NCI-H82 treated with DMSO at 0.1 percent for 48 hours (cell line): Measurements from ENCODE around the gene IGLL1.
A peak's percentile ranks its signal among the peaks of the same experiment; 100 is the strongest.
"Not testable (repeated sequence)": the region's sequence is repeated elsewhere in the genome, so short reads cannot be mapped to it uniquely, and the experiment has no call there.

ENCODE experiments used
- DNase-seq: peaks from one replicate; lab custom pipeline; 2025; ENCODE audit not compliant: unreplicated experiment; lab: John Stamatoyannopoulos, UW

Gene IGLL1

DNA sequence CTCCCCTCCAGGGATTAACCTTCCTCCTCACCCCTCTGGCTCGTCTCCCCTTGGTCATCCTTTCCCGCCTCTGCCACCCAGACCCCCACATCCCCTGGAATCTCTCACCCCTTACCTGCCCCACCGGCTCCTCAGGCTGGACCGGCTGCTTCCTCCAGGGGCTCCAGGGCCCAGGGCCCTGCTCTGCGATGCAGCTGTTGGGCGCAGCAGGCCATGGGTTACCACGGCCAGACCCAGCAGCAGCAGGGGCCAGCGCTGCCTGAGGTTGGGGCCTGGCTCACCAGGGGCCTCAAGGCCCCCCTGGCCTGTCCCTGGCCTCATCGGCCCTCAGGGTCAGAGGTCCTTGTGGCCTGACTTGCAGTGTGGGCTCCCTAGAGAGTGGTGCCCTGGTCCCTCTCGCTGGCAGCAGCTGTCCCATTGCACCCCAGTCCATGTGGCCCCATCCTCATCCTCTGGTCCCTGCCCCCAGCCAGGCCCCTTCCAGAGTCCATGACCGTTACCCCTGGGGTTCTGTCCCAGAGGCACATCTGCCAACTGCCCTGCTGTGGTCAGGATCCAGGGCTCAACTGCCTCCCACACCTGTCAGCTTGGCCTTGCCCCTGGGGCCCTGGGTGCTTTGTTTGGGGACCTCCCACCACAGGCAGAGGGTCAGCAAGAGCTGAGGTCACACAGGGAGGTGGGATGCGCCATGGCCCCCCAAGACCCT lies at the start of gene IGLL1:
IGLL1 (minus strand) TSS at position 421 of the 706 bp plus-strand sequence; CDS start at position 321, 100 bp downstream.
- DNase-seq, result no peak

DNA sequence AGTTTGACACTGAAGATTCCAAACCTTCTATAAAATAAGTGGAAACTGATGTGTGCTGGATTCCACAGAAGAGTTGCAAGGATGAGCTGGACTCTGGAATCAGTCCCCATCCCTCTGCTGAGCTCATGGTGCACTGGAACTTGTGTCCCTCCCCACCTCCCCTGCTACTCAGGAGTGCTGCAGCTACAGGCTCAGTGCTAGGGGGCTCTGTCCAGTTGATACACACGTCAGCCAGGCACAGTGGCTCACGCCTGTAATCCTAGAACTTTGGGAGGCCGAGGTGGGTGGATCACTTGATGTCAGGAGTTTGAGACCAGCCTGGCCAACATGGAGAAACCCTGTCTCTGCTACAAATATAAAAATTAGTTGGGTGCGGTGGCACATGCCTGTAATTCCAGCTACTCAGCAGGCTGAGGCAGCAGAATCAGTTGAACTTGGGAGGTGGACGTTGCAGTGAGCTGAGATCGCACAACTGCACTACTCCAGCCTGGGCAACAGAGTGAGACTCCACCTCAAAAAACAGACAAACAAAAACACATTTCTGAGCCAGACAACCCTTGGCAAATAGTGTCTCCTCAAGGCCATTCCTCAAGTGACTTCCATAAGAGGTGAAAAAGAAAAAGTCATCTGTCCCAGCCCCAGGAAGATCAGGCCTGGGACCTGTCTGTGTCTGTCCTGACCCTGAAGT lies 48.1 kb upstream of the IGLL1 start:
- not testable (repeated sequence) for DNase-seq

DNA sequence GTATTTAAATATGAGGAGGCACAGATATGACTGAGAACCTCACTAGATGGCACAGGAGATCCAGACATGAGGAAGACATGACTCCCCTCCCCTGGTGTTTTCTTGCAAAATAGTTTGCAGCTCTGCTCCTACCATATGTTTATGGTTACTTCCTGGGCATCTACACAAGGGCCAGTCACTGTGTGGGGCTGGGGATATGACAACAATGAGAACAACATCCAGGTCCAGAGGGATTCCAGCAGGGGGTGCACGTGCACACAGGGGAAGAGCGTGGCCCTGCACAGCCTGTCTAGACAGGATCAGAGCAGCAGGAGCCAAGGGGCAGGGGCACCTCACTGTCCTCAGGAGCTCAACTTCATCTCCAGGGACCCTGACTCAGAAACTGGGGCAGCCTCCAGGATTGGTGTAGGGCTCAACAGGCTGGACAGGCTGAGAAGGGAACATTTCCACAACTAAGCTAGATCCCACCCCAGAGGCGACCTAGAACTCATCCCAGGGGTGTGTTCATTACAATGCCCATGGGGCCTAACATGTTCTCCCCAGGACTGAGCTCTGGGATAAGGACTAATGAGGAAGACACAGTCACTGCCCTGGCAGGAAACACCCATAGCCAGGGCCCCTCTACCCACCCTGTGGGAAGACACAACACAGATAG lies 47.4 kb upstream of the IGLL1 start:
- DNase-seq, result peak; percentile 5

DNA sequence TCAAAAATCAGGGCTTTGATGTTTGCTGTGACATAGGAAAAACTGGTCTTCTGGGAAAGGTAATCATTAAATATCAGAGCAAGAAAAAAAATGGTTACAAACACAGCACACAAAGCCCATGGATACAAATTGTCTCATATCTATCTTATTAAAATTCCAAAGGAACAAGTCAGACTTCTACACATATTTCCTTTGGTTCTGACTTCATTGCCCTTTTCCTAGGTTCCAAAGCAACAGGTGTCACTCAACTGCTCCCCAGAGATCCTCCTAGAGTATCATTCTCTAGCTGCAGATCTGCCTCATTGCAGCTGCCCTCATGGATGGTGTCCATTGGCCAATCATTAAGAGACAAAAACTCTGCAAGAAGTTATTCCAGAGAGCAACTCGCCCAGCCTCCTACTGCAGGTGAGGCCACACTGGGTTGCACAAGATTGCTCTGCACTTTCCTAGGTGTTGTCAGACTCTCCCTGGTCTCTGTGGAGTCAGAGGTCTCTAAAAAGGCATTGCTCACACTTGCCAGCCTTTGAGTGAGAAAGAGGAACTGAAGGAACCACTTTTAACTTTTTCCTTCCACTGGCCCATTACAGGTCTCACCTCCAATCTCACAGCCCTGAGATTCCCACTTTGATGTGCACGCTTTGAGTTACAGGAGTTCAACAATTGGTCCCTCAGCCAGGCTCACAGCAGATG lies 46.3 kb upstream of the IGLL1 start:
- DNase-seq, result no peak

DNA sequence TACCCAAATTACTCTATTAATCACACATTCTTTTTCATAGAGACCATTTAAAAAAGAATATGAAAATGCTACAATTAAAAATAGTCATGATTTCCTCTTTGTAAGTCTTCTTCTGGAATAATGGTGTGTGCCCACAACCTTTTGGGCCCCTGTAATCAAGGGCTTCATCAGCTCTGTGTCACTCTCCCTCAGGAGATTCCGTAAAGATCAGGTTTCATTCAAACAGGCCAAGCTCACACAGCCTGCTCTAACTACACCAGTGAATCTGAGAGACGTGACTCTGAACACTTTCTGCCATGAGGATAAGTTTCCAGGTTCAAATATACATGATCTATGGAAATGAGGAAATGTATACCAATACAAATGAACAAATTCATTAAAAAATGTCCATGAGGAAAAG lies 42.5 kb upstream of the IGLL1 start:
- no peak for DNase-seq

DNA sequence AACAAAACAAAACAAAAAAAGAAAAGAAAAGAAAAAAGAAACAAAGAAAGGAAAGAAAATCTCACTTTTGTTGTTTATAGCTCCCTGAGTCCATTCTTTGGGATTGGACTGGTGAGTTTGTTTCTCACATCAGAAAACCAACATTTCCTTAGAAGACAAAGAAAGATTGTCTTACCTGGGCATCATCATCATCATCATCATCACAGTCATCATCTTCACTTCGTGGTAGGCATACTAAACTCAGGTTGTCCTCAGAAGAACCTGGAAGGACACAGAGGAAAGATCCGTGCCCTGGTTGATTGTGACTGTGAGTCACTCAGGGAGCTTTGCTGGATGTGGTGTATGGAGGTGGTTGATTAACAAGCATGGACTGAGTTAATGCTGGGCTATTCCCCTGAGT lies 41.8 kb upstream of the IGLL1 start:
- not testable (repeated sequence) for DNase-seq

DNA sequence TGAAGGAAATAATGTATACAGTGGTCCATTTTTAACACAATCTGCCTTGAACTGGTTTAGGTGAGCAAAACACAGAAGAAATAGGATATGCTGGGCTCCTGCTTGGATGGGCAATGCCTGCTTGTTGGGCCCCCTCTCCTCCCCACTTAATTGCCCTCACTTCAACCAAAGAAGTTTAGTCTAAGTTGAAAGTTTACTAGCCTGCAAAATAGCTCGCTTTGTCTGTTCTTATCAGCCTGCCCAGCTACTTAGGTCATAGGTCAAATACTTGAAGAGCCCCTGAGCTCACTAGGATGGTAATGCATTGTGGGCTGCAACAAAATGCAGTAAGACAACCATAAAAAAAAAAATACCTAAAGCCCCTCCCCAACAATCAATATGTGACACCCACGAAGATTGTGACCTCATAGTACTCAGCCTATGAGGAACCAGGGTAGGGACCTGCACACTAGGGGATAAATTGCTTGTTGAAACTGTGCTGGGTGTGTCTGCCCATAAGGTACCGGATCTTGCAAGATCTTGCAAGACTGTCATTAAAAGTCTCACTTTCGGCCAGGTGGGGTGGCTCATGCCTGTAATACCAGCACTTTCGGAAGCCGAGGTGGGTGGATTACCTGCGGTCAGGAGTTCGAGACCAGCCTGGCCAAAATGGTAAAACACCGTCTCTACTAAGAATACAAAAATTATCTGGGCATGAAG lies 41.1 kb upstream of the IGLL1 start:
- DNase-seq, result no peak

DNA sequence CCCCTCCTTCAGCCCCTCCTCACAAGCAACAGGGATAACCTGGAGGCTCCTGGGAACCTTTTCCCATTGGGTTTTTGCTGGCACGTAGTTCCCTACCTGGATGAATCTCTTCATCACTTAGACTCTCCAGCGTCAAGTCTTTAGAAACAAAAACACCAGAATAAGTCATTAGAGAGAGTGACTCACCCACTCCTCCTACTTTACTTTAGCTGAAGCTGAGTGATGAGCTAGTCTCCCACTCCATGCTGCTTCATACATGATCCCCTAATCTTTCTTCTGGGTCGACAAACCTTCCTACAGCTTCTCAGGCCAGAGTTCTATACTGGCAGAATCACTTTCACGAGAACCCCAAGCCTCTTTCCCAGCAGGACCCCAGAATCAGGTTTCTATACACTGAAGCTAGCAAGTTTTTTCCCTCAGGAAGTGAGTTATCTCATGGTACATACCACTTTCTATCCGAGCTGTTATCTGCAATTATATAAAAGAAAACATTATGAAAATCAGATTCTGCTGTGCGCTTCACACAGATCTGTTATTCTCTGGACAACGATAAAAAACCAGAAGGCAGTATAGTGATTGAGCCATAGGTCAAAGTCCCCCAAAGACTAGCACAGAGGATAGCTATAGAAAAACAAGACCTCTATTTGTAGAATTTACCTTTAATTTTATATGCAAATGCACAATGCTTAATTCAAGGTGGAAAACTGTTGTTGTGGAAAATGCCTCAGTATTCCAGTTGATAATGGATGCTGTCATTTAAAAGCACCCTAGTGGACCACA lies 33.3 kb upstream of the IGLL1 start:
- DNase-seq, result no peak

DNA sequence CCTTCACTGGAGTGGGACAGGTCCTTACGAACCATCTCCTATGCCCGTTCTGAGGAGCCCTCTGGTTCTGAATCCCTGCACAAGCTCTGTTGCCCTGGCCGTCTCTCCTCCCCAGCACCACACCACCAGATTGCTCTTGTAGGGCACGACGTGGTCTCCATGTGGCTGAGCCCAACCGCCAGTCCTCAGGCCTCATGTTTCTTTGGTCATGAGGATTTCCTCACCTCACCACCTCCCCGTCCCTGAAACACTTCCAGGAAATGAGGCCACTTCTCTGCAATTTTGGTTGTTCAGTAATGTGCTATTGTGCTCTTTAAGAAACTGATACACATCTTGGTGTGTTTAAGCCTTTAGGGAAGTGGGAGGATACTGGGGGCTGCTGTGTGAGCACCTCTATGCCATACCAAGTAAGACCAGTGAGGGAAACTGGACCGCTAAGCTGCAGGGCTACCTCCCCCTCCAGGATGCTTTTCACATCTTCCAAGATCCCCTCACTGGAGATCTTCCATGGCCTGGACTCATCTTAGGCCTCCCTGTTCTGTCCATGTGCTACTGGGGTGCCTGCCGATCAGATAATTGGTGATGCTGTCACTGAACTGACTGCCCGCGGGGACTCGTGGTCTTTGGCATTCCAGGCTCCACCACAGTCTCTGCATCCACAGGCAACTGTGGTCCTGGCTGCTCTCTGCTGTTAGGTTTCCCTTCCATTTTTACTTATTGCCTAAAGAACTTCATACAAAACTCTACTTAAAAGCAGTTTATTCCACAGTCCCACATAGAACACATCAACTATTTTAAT lies 30.1 kb upstream of the IGLL1 start:
- no peak for DNase-seq

DNA sequence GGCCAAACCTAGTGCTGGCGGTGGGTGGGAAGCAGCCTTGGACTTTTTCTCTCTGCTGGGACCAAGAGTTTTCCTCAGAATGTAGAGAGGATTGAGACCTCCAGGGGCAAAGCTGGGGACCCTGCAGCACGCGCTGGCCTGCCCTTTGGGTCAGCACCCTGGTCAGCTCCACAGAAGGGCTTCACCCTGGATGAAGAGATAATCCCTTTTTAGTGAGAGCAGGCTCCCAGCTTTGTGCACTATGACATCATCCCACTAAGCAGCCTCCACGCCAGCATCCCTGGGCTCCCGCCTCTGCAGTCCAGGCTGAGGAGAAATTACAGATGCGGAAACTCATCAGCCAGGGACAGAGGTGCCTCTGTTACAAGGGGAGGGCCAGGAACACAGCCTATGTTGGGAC lies 28.5 kb upstream of the IGLL1 start:
- no peak for DNase-seq

DNA sequence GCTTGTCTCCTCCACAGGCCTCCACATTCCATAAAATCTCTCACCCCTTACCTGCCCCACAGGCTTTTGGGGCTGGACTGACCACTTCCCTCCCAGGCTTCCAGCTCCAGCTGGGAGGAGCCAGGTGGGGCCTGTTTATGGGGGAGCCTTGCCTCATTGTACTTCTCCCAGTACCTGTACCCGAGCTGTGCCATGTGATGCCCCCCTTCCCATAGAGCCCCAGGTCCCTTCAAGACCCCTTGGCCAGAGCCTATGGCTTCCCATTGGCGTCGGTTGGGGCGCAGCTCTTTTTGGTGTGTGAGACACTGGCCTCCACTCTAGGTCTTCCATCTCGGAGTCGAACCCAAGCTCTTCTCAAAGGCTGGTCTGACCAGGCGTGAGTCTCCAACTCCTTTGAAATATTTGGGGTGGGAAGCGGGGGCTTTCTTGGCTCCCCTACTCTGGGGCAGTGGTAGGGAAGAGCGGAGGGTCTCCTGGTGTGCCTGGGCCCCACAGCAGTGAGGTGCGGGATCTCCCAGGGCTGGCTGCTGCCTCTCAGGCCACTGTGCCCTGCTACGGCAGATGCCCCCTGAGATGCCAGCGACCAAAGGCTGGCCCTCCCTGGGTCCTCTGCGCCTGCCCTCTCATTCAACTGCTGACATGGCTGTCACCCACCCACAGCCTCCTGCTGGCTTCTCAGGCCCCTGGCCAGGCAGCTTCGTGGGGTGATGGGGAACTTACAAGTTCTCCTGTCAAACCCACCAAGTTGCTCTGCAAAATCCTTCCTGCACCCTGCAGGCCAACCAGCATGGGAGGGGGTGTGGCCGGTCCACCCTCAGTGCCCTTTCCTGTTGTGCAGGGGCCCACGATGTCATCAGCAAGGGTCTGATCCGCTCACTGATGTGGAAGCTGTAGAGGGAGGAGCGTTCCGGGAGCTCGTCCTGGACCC lies 26.4 kb upstream of the IGLL1 start:
- DNase-seq, result no peak

DNA sequence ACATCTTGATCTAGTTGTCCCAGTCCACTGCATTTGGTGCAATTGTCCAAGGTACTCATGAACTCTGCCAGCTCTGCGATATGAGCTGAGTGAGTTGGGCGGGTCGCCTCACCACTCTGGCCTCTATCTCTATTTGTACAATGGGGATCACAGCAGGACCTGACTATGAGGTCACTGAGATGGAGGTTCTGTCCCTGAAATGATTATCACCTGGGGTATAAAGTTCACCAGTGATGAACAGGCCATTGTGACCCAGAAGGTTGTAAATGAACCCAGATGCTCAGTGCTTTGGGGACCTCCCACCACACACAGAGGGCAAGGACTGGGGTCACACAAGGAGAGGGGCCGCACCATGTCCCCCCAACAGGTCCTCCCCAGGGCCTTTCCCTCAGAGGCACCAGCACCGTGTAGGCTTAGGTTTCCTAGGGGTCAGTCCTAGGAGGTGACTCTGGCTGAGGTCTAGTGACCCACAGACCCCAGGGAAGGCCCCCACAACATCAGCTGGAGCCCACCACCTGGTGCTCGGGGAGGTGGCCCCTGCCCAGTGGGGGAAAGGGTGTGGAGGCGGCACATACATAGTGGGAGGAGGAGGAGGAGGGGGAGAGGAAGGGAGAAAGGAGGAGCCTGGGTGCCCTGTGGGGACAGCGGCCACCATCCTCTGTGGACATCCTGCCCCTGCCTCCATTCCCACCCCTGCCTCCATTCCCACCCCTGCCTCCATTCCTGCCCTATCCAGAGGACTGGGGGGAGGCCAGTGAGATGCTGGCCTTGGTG lies 25.0 kb upstream of the IGLL1 start:
- no peak for DNase-seq

DNA sequence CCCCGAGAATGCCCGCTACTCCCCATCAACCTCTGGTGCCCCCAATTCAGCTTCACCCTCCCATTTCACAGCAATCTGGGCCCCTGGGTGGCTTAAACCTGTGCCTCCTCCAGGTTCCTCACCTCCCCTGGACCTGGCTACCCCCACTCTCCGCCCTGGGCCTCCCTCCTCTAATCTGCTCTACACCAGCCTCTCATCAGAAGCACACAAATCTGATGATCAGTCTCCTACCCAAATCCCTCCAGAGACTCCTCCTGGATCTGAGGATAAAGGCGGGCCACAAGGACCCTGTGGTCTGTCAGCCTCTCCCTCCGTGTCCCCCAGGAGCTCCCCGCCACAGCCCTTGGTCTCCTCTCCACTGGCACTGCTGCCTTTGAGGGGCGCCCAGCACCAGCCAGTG lies 23.2 kb upstream of the IGLL1 start:
- DNase-seq, result no peak

DNA sequence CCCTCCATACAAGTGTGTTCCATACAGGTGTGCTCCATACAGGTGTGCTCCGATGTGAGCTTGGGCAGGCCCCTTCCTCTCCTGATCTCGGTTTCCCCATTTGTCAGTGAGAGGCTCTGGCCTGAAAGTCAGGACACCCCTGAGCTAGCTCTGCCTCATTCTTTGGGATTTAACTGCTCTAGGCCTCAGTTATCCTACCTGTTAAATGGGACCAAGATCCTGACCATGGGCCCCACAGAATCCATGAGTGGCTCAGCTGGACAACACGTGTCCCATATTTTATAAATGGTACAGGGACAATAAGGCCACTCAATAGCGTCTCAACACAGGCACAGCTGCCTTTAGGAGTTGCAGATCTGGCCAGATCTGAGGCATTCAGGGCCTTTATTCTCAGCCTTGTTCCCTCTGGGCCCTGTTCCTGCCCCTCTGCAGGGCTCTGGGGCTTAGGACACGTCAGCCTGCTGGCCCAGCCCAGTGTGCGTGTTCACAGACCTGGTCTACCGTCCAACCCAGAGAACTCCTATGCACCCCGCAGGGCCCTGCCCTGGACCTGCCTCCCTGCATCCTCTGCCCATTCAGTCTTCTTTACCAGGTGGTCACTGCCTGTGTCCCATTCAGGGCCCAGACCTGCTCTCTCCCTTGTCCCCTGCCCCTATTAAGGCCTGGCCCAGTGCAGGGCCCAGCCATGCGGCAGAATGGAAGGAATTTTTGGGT lies 18.9 kb upstream of the IGLL1 start:
- no peak for DNase-seq

DNA sequence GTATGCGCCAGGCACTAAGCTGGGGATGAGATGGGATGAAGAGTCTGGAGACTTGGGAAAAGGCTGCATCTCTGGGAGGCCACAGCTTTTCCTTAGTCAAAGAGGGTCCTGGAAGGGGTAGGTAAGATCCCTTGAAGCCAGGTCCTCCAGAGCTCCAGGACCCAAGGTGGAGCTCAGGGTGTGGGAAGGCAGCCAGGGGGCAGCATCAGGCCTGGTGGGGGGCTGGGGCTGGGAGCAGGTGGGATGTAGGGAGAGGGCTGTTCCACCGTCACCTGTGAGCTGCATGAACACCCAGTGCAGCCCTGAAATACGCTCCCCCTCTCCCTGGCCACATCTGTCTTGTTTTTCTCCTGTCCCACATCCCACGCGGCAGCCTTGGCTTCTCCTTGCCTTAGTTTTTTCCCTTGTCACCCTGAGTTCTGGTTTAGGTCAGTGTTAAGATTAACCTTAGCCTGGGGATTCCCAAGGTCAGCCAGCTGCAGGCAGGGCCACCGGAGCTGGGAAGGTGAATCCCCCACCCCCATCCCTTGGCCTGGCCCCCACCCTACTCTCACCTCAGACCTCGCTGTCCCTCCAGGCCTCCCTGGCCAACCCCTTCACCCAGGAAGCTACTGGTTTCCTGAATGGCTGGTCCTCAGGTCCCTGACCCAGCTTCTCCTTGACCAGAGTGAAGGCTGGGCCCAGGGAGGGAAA lies 17.6 kb upstream of the IGLL1 start:
- DNase-seq, result not testable (repeated sequence)

DNA sequence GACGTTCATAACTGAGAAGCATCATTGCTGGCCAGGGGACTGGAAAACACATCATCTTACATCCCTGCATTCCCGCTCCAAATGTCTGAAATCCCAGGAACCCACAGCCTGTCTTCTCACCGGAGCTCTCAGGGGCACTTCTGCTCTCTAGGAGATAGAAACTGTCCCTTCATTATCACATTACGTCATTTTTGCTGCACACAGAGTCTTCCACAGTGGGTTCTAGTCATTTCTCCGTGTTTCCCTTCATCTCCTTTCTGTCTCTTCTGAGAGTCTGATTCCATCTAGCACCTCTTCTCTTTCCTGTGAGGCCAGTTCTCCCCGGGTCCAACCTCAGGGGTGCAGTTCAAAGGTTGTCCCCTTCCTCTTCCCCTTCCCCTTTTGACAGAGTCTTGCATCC lies 15.8 kb upstream of the IGLL1 start:
- not testable (repeated sequence) for DNase-seq
